UCSD-AML1 (cell line): ENCODE data around the gene KLHL21.
"Not testable (repeated sequence)": the region's sequence is repeated elsewhere in the genome, so short reads cannot be mapped to it uniquely, and the experiment has no call there.

Experiments used
- DNase-seq: peaks from one replicate; lab custom pipeline; 2025; ENCODE audit not compliant: unreplicated experiment; lab: John Stamatoyannopoulos, UW

The KLHL21 gene

GRCh38 chr1:6600410-6601048, 2.1 kb downstream of the KLHL21 start:
- DNase-seq, result no peak

GRCh38 chr1:6599991-6600390, 2.7 kb downstream of the KLHL21 start:
- DNase-seq, result not testable (repeated sequence)

- peak; percentile 59 for DNase-seq
Measured at GRCh38 chr1:6599141-6599975, 3.3 kb downstream of the KLHL21 start.

GRCh38 chr1:6597777-6598131, 4.9 kb downstream of the KLHL21 start:
- no peak for DNase-seq

- DNase-seq, result no peak
Measured at GRCh38 chr1:6596886-6597776, 5.5 kb downstream of the KLHL21 start.

- no peak for DNase-seq
Measured at GRCh38 chr1:6596351-6596750, 6.3 kb downstream of the KLHL21 start.

- DNase-seq, result no peak
Measured at GRCh38 chr1:6594977-6595740, 7.5 kb downstream of the KLHL21 start.

- no peak for DNase-seq
Measured at GRCh38 chr1:6593810-6594209, 8.9 kb downstream of the KLHL21 start.

GRCh38 chr1:6592865-6593593, 9.6 kb downstream of the KLHL21 start:
- DNase-seq, result no peak

- DNase-seq, result peak; percentile 23
Measured at GRCh38 chr1:6592441-6592840, 10.2 kb downstream of the KLHL21 start.

- no peak for DNase-seq
Measured at GRCh38 chr1:6591644-6592043, 11.0 kb downstream of the KLHL21 start.

- peak; percentile 66 for DNase-seq
Measured at GRCh38 chr1:6591222-6591621, 11.4 kb downstream of the KLHL21 start.

- DNase-seq, result no peak
Measured at GRCh38 chr1:6590046-6590445, 12.6 kb downstream of the KLHL21 start.

GRCh38 chr1:6588893-6589520, 13.7 kb downstream of the KLHL21 start:
- peak; percentile 54 for DNase-seq

- no peak for DNase-seq
Measured at GRCh38 chr1:6588128-6588892, 14.4 kb downstream of the KLHL21 start.

GRCh38 chr1:6587261-6588005, 15.2 kb downstream of the KLHL21 start:
- no peak for DNase-seq

- DNase-seq, result no peak
Measured at GRCh38 chr1:6586404-6586816, 16.3 kb downstream of the KLHL21 start.

- DNase-seq, result no peak
Measured at GRCh38 chr1:6585841-6586240, 16.8 kb downstream of the KLHL21 start.
